NCI-H187 treated with DMSO at 0.1 percent for 48 hours (cell line): Measurements from ENCODE around the gene ELF4.
"Not testable (repeated sequence)": the region's sequence is repeated elsewhere in the genome, so short reads cannot be mapped to it uniquely, and the experiment has no call there.

ENCODE experiments used
- DNase-seq: peaks from one replicate; lab custom pipeline; 2025; lab: John Stamatoyannopoulos, UW

ELF4 gene

DNA sequence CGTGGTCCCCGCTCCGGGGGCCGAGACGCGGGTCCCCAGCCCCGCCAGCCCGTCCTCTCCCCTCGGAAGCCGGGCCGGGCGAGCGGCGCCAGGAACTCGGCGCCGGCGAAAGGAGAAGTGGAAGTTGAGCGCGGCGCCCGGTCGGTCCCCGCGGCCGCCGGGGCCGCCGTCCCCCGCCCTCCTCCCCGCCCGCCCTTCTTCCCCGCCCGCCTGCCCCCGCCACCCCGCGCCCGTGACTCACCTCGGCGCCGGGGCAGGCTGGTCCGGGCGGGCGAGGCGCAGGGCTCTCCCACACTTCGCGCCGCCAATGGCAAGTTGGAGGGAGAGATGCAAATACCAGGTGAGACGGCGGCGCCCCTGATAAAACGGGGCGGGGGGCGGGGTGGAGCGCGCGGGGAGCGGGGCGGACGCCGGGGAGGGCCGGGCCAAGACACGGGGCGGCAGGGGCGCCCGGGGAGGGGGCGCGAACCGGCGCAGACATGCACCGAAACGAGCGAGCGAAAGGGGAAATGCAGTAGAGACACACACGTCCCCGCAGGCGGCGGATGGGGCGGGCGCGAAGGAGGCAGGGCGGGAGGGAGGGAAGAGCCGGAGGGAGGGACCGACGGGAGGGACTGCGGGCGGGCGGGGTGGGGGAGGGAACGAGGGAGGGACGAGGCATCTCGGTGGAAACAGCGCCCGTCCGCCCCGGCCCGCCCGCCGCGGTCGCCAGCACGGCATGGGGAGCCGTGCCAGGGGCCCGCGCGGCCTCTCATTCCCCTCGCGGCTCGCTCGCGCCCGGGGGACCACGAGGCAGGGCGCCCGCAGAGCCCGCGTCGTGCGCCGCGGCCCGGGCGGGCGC, at the start of gene ELF4:
Gene ELF4 (minus strand): TSS at position 119 of the 841 bp plus-strand sequence. CDS start 29,167 bp downstream, outside the sequence.
- DNase-seq, result no peak

GRCh38 chrX:130159776-130160175, 49.5 kb upstream of the ELF4 start:
- no peak for DNase-seq

DNA sequence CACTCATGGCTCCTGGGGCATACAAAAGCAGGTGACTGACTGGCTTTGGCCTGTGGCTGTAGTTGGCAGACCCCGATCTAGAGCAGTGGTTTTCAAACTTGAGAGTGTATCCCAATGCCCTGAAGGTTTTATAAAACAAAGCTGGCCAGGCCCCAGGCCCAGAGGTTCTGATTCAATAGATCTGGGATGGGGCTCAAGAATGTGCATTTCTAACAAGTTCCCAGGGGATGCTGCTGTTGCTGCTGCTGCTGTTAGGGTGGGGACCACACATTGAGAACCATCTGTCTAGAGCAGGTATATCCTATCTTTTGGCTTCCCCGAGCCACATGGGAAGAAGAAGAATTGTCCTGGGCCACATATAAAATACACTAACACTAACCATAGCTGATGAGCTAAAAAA, 48.0 kb upstream of the ELF4 start:
- no peak for DNase-seq

DNA sequence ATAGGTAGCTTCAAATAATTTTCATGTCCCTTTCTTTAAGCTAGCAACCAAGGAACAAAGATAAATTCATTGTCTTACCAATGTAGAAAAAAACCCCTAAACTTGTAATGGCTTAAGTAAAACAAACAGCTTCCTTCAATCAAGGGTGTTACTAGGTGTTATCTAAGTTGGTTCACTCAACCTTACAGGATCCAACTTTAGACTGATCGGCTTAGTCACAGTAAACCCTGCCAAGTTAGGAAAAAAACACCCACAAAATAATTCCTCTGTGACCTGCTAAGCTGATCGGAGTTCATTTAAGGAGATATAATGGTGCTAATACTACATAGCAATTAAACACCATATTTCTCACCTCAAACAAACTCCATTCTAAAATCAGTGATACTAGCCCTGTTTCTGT, 45.3 kb upstream of the ELF4 start:
- no peak for DNase-seq

- DNase-seq, result no peak
Observed at GRCh38 chrX:130147631-130148030, 37.3 kb upstream of the ELF4 start.

DNA sequence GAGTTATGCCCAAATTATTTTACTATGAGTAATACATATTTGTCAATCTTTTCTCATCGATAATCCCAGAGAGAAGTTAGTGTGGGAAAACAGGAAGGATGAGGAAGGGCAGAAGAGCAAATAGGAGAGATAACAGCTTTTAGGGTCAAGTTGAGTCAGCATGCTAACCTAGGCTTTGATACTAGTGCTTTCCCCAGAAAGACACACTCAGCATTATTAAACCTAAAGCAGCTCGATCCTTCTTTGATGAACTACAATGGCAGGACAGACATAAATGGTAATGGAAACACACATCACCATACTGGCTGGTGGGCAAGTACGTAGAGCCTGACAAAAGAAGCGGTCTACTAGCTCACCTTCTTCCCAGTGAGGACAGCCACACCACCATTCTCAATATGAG, 34.8 kb upstream of the ELF4 start:
- DNase-seq, result no peak

DNA sequence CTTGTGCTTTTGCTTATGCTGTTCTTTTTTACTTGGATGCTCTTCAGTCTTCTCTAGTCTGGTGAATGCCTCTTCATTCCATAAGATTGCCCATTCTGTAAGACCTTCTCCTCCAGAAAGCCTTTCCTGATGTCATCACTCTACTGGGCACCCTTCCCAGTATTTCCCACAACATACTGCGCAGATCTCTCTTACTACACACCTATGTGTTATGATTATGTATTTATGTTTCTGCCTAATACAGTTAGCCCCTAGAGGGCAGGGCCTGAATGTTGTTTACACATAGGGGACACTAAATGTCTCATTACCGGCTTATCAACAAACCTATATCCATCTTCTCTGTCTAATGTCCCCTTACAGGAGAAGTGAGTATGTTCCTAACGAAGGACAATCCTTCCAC, 34.2 kb upstream of the ELF4 start:
- no peak for DNase-seq

GRCh38 chrX:130139474-130140201, 29.3 kb upstream of the ELF4 start:
- peak; percentile 58 for DNase-seq

DNA sequence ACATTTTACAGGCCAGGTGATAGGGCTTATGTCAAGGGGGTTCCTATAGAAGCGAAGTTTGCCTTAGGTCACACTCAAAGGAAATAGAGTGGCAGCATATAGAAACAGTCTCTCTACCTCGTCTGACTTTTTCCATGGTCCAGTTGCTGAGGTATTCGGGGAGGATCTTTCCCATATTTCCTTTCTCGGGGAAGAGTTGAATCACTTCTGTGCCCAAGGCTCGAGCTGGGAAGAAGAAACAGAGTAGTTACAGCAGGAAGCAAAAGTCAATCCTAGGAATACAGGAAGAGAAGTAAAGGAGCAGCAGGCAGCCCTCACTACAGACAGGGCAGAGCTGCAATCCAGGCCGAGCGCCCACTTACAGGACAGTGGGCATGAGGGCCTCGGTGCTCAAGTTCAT, 26.7 kb upstream of the ELF4 start:
- no peak for DNase-seq

DNA sequence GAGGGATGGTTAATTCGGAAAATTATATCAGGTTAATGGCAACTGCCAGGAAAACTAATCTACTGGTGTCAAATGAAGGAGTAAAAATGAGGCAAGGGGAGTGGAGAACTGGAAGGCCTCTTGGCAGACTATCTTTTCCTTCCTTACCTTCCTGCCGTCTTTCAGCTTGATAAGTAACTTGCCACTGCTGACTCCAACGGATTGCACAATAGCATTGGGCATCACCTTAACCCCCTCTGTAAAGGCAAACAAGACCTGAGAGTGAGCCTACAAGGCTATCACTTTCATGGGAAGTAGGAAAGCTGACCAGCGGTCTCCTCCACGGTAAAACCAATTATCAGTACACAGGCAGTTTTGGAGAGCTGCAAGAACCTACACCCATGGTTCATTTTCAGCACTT, 26.2 kb upstream of the ELF4 start:
- DNase-seq, result no peak

- no peak for DNase-seq
Observed at GRCh38 chrX:130130990-130131389, 20.7 kb upstream of the ELF4 start.

- DNase-seq, result no peak
Observed at GRCh38 chrX:130125091-130125874, 15.0 kb upstream of the ELF4 start.

DNA sequence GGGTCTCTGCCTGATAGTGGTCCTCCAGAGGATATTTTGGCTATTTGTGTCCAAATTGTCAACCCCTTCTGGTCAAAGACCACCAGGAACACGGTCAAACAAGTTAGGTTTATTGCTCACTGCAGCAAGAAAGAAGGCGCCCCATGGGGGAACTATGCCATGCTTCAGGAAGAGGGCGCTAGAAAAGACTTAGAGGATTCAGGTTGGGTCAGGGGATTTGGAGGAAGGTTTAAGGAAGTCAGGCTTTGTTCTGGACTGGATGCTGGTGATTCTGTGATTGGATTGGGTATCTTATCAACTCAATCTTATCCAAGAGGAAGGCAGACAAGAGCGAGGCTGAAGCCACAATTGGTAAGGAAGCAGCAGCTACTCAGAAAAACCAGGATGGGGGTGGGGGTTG, 14.3 kb upstream of the ELF4 start:
- DNase-seq, result no peak

DNA sequence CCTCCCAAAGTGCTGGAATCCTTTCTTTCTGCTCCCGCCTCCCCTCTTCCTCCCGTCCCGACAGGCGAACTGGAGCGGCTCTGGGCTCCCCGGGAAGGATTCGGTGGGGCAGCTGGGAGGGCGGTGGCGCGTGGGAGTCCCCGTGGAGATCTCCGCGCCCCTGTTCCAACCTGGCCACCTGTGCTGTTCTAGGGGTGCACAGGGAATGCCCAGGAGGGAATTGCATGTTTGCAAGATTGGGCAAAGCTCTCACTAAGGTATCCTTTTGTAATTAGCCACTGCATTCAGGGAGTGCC, 11.2 kb upstream of the ELF4 start:
- no peak for DNase-seq

- DNase-seq, result no peak
Observed at GRCh38 chrX:130120746-130121504, 10.6 kb upstream of the ELF4 start.

- DNase-seq, result no peak
Observed at GRCh38 chrX:130120321-130120731, 10.0 kb upstream of the ELF4 start.

GRCh38 chrX:130119312-130119898, 9.1 kb upstream of the ELF4 start:
- DNase-seq, result no peak

GRCh38 chrX:130118441-130119311, 8.4 kb upstream of the ELF4 start:
- DNase-seq, result no peak

DNA sequence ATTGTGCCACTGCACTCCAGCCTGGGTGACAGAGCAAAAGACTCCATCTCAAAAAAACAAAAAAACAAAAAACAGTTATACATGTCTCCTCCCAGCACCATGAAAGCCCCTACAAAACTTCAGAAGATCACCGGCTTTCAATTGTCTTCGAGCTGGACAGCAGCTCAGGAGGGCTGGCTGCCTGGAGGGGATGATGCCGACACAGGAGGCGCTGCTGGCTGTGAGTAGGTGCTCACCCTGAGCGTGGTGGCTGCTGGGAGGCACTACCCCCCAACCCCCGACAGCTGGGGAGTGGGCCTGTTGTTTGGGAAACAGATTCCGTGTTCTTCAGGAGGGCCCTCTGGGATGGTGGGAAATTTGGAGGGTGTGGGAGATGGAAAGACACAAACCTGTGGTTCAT, 6.9 kb upstream of the ELF4 start:
- no peak for DNase-seq

DNA sequence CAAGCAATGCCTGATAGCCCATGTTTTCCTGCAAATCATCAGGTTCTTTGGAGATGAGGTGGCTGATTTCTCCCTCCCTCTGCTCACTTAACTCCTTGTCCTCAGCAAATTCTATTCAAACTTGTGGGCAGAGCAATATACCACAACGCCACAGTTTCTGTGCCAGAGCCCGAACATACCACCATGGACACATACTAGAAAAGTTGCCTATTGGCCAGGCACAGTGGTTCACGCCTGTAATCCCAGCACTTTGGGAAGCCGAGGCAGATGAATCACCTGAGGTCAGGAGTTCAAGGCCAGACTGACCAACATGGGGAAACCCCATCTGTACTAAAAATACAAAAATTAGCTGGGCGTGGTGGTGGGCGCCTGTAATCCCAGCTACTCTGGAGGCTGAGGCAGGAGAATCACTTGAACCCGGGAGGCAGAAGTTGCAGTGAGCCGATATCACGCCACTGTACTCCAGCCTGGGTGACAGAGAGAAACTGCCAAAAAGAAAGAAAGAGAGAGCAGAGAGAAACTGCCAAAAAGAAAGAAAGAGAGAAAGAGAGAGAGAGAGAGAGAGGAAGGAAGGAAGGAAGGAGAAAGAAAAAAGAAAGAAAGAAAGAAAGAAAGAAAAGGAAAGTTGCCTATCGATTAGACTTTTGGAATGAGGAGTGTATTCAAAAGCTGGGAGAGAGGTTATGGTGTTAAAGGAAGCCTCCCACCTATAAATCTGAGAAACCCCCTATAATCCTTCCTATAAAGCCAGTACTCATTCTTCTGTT, 5.0 kb upstream of the ELF4 start:
- DNase-seq, result not testable (repeated sequence)
